ENCODE measurements around the gene GFI1B. TPM values are rescaled to one million over a fixed set of nuclear protein-coding genes. Genes with fewer than 3 reads are reported as not detected.

The GFI1B gene
- total RNA-seq, 1 donor from 2014 or later: not detected

DNA sequence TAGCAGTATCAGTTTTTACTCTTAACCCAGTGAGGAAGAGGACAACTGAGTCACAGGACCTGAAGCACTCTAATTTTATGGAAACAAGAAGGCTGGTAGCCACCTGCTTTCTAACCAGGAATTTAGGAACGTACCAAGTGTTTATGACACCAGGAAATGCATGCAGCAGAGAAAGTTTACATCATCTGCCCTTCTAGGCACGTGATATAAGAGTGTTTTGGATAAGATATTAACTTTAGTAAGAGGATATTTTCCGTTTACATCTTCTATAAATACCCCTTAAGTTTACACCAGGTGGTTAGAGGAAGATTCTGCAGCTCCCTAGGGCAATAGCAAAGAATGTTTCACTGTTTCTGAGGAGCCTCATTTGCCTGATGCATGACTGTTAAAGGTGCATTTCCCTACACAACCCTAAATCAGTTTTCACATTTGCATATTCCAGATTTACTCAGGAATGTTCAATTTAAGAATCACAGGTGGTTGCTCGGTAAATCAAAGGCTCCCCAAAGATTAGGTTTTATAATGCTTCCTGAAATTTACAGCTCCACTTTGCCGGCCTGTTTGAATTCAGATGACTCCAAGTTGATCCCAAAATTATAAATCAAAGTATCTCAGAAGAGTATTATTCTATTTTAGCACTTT is 35.8 kb upstream of the GFI1B start:
- no peaks in the 10 kb centered on the region for H3K27me3 Mint-ChIP-seq (ENCODE audit: low read depth)
- H3K27ac Mint-ChIP-seq: no peak overlapping the region

DNA sequence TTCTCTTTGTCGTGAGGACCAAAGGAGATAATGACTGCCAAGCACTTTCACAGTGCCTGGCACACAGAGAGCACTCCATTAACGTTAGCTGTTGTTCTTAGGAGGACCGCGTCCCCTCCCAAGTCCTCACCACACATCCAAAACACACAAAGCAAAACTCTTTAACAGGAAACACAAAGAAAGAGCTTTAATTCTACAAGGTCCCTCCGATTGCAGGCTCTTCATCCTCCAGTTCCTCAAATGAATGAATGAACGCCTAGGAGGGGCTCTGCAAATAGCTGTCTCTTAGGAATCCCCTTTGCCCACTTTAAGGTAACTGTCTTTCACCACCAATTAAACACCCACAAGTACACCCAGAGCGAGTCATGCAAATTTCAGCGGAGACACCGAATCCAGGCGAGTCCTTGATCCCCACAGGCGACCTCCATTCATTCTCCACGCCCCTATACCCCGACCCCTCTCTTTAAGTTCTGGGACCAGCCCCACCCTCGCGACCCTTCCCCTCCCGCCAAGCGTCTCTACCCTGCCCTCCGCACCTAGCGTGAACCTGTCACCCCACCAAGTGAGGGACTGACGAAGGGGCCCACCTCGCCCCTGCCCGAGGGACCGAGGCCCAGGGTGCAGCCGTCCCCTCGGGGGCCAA is 34.7 kb upstream of the GFI1B start:
- H3K27ac Mint-ChIP-seq: peak overlapping the region; percentile 100
- H3K36me3 Mint-ChIP-seq: no peaks in the 10 kb centered on the region
- peaks cover 39% of the 10 kb centered on the region for H3K4me1 Mint-ChIP-seq
- no peaks in the 10 kb centered on the region for H3K9me3 Mint-ChIP-seq
- no peaks in the 10 kb centered on the region for H3K27me3 Mint-ChIP-seq (ENCODE audit: low read depth)
- H3K4me3 Mint-ChIP-seq: peak overlapping the region; percentile 99
- no peak for DNase-seq (ENCODE audit: low spot score in 2 of 2, unreplicated experiment in 2 of 2)
- TF ChIP-seq, protein P1, sequence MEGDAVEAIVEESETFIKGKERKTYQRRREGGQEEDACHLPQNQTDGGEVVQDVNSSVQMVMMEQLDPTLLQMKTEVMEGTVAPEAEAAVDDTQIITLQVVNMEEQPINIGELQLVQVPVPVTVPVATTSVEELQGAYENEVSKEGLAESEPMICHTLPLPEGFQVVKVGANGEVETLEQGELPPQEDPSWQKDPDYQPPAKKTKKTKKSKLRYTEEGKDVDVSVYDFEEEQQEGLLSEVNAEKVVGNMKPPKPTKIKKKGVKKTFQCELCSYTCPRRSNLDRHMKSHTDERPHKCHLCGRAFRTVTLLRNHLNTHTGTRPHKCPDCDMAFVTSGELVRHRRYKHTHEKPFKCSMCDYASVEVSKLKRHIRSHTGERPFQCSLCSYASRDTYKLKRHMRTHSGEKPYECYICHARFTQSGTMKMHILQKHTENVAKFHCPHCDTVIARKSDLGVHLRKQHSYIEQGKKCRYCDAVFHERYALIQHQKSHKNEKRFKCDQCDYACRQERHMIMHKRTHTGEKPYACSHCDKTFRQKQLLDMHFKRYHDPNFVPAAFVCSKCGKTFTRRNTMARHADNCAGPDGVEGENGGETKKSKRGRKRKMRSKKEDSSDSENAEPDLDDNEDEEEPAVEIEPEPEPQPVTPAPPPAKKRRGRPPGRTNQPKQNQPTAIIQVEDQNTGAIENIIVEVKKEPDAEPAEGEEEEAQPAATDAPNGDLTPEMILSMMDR (IDR thresholded peaks at IDR 0.05; ENCODE audit: unreplicated experiment): no peak

More for the DNA sequence above, 35.8 kb upstream of the GFI1B start:
- peaks cover 39% of the 10 kb centered on the region for H3K4me1 Mint-ChIP-seq
- no peak for DNase-seq (ENCODE audit: low spot score in 2 of 2, unreplicated experiment in 2 of 2)
- TF ChIP-seq, protein P1 (IDR thresholded peaks at IDR 0.05; ENCODE audit: unreplicated experiment): no peak
- H3K4me3 Mint-ChIP-seq: peak overlapping the region; percentile 99
- H3K9me3 Mint-ChIP-seq: no peaks in the 10 kb centered on the region
- H3K36me3 Mint-ChIP-seq: no peaks in the 10 kb centered on the region

DNA sequence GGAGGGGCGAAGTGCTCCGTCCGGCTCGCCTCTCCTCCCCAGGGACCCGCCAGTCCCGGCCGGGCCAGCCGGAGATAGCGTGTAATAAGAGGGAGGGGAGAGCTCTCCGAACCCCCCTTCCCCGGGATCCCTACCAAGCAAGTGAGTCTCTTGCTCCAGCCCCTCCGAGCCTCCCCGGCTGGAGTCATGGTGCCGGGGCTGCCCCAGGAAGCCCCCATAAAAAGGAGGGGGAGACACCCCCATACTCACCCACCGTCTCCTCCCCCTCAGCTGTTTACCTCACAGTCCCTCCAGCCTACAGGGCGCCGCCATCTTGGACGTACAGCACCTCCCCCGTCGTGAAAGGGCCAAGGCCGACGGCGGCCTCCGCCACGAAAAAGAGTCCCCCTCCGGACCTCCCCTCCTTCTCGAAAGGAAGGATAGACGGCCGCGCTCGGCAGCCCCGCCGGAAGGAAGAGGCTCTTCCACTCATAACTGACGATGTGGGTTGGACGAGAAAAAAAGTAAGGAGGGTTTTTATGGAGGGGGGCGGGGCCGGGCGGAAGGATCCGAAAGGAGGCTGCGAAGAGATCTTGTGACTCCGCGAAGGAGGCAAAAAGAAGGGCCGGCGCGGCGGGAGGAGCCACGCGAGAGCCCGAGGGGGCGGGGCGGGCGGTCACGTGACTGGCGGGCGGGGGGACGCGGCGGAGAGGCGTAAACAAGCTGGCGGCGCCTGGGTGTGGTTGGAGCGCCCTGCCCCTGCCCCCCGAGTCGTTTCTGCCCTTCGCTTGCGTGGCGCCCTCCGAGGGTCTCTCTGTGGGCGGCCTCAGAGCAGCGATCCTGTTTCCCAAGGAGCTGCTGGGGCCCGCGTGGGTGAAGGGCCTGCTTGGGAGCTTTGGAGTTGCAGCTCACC is 34.0 kb upstream of the GFI1B start, which contains the start of gene TSC1:
Gene TSC1 (minus strand): TSS at position 323 of the 892 bp plus-strand sequence. CDS start 15,744 bp downstream, outside the sequence.
- no peaks in the 10 kb centered on the region for H3K36me3 Mint-ChIP-seq
- H3K27ac Mint-ChIP-seq: peak within 1 kb of the TSS; percentile 100
- no peaks in the 10 kb centered on the region for H3K27me3 Mint-ChIP-seq (ENCODE audit: low read depth)
- TF ChIP-seq, protein P1 (IDR thresholded peaks at IDR 0.05; ENCODE audit: unreplicated experiment): no peak
- DNase-seq (ENCODE audit: low spot score in 2 of 2, unreplicated experiment in 2 of 2): peak; percentile 98
- peaks cover 39% of the 10 kb centered on the region for H3K4me1 Mint-ChIP-seq
- H3K4me3 Mint-ChIP-seq: peak within 1 kb of the TSS; percentile 99
- no peaks in the 10 kb centered on the region for H3K9me3 Mint-ChIP-seq

DNA sequence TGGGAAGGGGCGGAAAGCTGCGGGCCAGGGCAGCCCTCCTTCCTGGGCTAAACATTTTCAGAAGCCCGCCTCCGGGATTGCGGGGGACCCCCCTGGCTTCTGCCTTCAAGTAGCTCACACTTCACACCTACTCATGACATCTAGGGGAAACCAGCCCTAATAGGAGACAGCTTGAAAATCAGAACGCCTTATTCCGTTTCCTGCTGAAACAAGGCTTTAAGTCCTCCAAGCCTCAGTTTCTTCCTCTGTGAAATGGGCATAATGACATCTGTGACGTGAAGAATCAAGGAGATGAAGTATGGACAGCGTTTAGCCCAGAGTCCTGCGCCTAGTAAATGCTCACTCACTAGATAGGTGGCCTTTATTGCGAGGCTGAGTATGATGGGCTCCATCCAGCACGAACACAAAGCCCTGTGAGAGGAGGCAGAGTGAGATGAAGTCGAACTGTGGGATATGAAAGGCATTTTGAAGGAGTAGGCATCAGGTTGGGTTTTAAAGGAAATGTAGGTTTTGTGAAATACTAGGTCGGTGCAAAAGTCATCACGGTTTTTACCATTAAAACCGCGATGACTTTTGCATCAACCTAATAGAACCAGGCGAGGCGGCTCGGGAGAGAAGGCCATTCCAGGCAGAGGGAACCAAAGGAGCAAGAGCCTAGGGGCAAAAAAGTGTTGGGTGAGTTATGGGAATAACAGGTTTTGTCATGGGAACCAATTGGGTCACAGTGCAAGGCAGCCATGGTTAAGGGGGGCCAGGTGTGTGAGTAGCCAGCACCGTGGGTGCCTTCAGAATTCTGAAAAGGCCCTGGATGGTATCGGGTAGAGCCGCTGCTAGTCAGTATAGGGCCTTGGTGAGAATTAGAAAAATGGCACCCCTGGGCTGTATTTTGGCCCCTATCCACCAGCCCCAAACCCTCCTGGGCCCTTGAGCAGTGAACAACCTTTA is 33.0 kb upstream of the GFI1B start:
- Mint-ChIP-seq H3K9me3 (no peaks in the 10 kb centered on the region), H3K36me3 (no peaks in the 10 kb centered on the region), H3K27me3 (ENCODE audit: low read depth) (no peaks in the 10 kb centered on the region), H3K4me1 (peaks cover 39% of the 10 kb centered on the region), H3K27ac (peak overlapping the region; percentile 100), H3K4me3 (peak overlapping the region; percentile 99)
- TF ChIP-seq, protein P1 (IDR thresholded peaks at IDR 0.05; ENCODE audit: unreplicated experiment): no peak
- no peak for DNase-seq (ENCODE audit: low spot score in 2 of 2, unreplicated experiment in 2 of 2)

DNA sequence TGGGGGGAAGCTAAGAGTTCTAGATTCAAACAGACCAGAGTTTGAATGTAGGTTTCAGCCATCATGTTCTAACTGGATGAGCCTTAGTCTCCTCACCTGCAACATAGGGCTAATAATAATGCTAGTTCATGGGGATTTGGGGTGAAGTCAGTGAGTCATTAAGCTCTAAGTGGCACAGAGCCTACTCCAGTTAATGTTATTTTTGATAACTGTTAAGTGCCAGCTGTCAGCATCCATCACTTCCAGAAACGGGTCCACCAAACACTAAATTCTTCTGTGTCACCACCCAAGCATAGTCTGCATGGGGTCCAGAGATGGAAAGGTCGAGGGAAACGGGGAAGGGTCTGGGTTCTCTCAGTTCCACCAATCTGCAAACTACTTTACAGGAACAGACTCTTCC is 32.3 kb upstream of the GFI1B start:
- Mint-ChIP-seq H3K27ac (peak overlapping the region; percentile 66), H3K27me3 (ENCODE audit: low read depth) (no peaks in the 10 kb centered on the region), H3K4me3 (peak overlapping the region; percentile 23), H3K9me3 (no peaks in the 10 kb centered on the region), H3K36me3 (no peaks in the 10 kb centered on the region), H3K4me1 (peaks cover 39% of the 10 kb centered on the region)
- TF ChIP-seq, protein P1 (IDR thresholded peaks at IDR 0.05; ENCODE audit: unreplicated experiment): no peak
- DNase-seq (ENCODE audit: low spot score in 2 of 2, unreplicated experiment in 2 of 2): no peak

All from mesothelial cell of epicardium (in vitro differentiated cells).